HG03159 (cell line): ENCODE measurements around the gene AP4E1.
"Not testable (repeated sequence)": the region's sequence is repeated elsewhere in the genome, so short reads cannot be mapped to it uniquely, and the experiment has no call there.

Experiments used
- ATAC-seq: cut with Tn5 transposase; IDR thresholded peaks from one replicate; pipeline ENCODE4 v1.9.1; 2021; ENCODE audit warnings: mild to moderate bottlenecking, moderate library complexity; ENCODE audit not compliant: unreplicated experiment

Gene AP4E1

GRCh38 chr15:50943638-50944037 lies 35.2 kb downstream of the AP4E1 start:
- ATAC-seq = no peak

DNA sequence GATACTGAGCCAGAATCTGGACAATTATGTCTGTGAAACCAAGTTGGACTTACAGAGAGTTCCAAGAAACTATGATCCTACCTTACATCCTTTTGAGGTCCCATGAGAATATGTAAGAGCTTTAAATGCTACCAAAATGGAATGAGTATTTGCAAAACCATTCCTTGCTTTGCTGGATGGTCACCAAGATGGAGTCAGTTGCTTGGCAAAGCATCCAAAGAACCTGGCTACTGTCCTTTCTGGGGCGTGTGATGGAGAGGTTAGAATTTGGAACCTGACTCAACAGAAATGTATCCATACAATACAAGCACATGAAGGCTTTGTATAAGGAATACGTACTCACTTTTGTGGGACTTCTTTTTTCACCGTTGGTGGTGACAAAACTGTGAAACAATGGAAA lies 36.2 kb downstream of the AP4E1 start:
- no peak for ATAC-seq

DNA sequence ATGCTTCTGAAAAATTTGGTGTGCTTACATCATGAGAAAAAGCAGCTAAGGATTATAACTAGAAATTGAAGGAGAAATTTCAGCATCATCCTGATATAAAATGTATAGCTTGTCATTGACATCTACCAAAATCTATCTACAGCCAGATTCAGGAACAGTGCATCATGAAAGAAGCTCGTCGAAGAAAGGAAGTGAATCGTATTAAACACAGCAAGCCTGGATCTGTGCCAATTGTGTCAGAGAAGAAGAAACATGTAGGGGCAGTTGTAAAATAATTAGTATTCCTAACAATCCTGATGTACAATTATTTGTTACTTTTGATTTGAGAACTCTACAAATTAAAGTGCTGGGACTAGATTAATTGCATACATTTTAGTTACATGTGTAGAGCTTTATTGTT lies 37.2 kb downstream of the AP4E1 start:
- ATAC-seq = no peak

GRCh38 chr15:50950745-50951144 lies 42.3 kb downstream of the AP4E1 start:
- ATAC-seq = not testable (repeated sequence)

DNA sequence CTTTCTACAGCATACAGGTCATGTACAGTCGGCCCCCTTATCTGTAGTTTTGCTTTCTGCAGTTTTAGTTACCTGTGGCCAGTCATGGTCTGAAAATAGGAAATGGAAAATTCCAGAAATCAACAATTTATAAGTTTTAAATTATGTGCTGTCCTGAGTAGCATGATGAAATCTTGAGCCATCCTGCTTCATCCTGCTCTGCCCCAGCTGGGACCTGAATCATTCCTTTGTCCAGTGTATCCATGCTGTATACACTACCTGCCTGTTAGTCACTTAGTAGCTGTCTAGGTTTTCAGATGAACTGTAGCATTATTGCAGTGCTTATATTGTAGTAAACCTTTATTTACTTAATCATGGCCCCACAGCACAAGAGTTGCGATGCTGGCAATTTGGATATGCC lies 44.8 kb downstream of the AP4E1 start:
- no peak for ATAC-seq

DNA sequence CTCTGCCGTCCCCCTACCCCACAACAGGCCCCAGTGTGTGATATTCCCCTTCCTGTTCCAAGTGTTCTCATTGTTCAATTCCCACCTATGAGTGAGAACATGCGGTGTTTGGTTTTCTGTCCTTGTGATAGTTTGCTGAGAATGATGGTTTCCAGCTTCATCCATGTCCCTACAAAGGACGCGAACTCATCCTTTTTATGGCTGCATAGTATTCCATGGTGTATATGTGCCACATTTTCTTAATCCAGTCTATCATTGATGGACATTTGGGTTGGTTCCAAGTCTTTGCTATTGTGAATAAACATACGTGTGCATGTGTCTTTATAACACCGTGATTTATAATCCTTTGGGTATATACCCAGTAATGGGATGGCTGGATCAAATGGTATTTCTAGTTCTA lies 46.4 kb downstream of the AP4E1 start:
- ATAC-seq = not testable (repeated sequence)

GRCh38 chr15:50959717-50960116 lies 51.2 kb downstream of the AP4E1 start:
- no peak for ATAC-seq

- no peak for ATAC-seq
Observed at GRCh38 chr15:50964075-50964474, 55.6 kb downstream of the AP4E1 start.

DNA sequence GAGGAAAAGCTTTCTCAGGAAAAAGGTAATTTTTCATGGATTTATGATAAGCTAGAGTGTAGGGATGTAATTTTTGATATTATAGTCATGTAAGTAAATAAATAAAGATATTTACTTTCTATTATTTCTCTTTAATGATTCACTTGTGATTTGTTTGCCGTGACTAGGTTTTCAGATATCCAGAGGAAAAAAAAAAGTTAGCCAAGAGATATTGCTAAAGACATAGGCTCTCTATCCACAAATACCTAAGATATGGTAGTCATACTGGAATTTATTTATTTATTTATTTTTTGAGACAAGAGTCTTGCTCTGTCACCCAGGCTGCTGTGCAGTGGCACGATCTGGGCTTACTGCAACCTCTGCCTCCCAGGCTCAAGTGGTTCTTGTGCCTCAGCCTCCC lies 59.9 kb downstream of the AP4E1 start:
- no peak for ATAC-seq

GRCh38 chr15:50970524-50970923 lies 62.0 kb downstream of the AP4E1 start:
- no peak for ATAC-seq

DNA sequence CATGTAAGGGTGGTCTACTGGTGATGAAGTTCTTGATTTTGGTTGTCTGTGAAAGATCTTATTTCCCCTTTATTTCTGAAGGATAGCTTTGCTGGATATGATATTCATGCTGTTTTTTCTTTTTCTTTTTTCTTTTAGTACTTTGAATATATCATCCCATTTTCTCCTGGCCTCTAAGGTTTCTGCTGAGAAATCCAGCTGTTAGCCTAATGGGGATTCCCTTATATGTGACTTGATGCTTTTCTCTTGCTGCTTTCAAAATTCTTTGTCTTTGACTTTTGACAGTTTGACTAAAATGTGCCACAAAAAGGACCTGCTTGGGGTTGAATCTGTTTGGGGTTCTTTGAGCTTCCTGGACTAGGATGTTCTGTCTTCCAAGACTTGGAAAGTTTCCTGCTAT lies 62.6 kb downstream of the AP4E1 start:
- no peak for ATAC-seq

GRCh38 chr15:50971542-50971941 lies 63.1 kb downstream of the AP4E1 start:
- ATAC-seq = no peak

GRCh38 chr15:50973605-50974004 lies 65.1 kb downstream of the AP4E1 start:
- no peak for ATAC-seq

GRCh38 chr15:50977162-50977561 lies 68.7 kb downstream of the AP4E1 start:
- ATAC-seq = no peak

DNA sequence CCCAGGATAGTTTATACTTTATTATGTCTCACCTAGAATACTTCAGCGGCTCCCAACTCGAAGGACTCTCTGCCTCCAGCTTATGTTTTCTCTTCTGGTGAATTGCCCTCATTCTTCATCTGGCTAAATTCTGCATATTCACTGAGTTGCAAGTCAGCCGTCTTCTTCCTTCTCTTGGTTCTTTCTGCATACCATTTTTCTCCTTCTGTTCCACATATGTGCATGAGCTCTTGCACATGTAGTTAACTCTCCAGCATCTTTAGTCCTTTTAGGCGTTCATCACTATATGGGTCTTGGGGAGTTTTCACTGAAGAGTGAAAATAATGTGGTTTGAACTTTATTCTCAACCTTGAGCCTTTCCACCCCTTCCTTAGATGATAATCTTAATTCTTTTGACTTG lies 70.1 kb downstream of the AP4E1 start:
- ATAC-seq = no peak

DNA sequence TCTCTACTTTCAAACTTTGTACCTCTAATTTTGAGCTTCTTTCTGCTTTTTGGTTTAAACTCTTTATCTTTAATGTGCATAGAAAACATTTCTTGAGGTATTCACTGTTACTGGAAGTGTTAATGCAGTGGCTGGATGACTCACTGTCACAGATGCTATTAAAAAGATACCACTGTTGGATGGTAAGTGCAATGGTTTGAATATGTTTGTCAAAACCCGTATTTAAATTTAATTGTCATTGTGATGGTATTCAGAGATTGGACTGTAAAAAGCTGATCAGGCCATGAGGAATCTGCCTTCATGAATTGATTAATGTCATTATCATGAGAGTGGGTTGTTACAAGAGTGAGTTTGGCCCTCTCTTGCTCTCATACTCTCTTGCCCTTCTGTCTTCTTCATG lies 70.6 kb downstream of the AP4E1 start:
- no peak for ATAC-seq

- no peak for ATAC-seq
Observed at GRCh38 chr15:50993598-50993997, 85.1 kb downstream of the AP4E1 start.

- no peak for ATAC-seq
Observed at GRCh38 chr15:50996641-50997040, 88.2 kb downstream of the AP4E1 start.

GRCh38 chr15:50997371-50998051 lies 89.0 kb downstream of the AP4E1 start:
- no peak for ATAC-seq

GRCh38 chr15:51004103-51004551 lies 95.6 kb downstream of the AP4E1 start:
- no peak for ATAC-seq

DNA sequence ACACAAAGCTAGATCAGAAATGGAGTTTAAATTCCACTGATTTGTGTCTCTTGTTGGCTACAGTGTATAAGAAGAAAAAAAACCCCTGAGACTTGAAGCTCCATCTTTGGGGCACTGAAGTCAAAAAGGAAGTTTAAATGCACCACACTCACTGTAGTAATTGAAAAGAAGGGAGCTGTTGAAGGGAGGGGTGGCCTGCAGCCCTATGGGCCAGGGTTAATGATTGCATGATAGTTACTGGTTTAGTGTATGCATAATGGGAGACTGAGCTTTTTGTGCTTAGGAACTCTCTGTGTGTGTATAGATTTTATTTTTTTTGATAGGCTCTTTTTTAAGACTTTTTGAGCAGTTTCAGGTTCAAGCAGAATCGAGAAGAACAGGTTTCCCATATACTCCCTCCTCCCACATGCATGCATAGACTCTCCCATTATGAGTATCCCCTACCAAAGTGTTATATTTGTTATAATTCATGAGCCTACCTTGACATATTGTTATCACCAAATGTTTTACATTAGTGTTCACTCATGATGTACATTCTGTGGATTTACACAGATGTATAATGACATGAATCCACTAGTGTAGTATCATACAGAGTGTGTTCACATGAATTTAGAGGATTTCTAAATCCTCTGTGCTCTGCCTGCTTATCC lies 98.0 kb downstream of the AP4E1 start:
- no peak for ATAC-seq

- ATAC-seq = no peak
Observed at GRCh38 chr15:51007131-51007666, 98.7 kb downstream of the AP4E1 start.
